Measurements from ENCODE around the gene WDR49. TPM values are rescaled to one million over a fixed set of nuclear protein-coding genes. Genes with fewer than 3 reads are reported as not detected.

WDR49 gene
- total RNA-seq, 1 experiment from 2014 or later = 1.3 TPM

- H3K9ac ChIP-seq (ENCODE audit: extremely low read depth, insufficient read length, low read length) = no peak overlapping the region
- H3K18ac ChIP-seq (ENCODE audit: insufficient read length, low read depth, low read length) = peak overlapping the region; percentile 80
- Mint-ChIP-seq H3K36me3 (ENCODE audit: insufficient read depth in 1 of 3, low read depth in 3 of 3) (peaks cover 0 to 13% (median 3%) of the 10 kb centered on the region in 3 experiments; a peak in 4 of 7 replicates), H3K4me1 (peaks cover 38 to 46% of the 10 kb centered on the region in 2 experiments), H3K27ac (peak overlapping the region; percentile 95 to 100 (median 97)), H3K4me3 (peak overlapping the region in 1 of 2 experiments; percentile 33; a peak in 1 of 5 replicates), H3K27me3 (ENCODE audit: low read depth) (no peaks in the 10 kb centered on the region), H3K9me3 (no peaks in the 10 kb centered on the region; a peak in 1 of 5 replicates)
- peak overlapping the region; percentile 3 for H2BK5ac ChIP-seq (ENCODE audit: insufficient read length, low read length)
- H4K20me1 ChIP-seq (ENCODE audit: control insufficient read depth, insufficient read depth, insufficient read length) = no peaks in the 10 kb centered on the region
- no peak overlapping the region for H4K5ac ChIP-seq (ENCODE audit: insufficient read length, low read depth, low read length)
- H3K23ac ChIP-seq (ENCODE audit: insufficient read length, low read depth, low read length) = no peak overlapping the region
- H3K4me2 ChIP-seq (ENCODE audit: insufficient read depth, insufficient read length, low read length) = no peak overlapping the region
- TF ChIP-seq CTCF (conservative IDR thresholded peaks at IDR 0.05) = no peak
- no peak overlapping the region for H2AFZ ChIP-seq (ENCODE audit: low read length)
- H2AK5ac ChIP-seq (ENCODE audit: insufficient read length, low read length) = no peak overlapping the region
- H3K23me2 ChIP-seq (ENCODE audit: insufficient read length, low read depth, low read length, poor library complexity, severe bottlenecking) = no peaks in the 10 kb centered on the region
- no peak overlapping the region for H2BK15ac ChIP-seq (ENCODE audit: low read depth, low read length)
- H3K79me1 ChIP-seq (ENCODE audit: insufficient read depth, low read depth, low read length, poor library complexity, severe bottlenecking) = no peaks in the 10 kb centered on the region
- H3K79me2 ChIP-seq (ENCODE audit: insufficient read depth, low read length) = no peaks in the 10 kb centered on the region
- no peaks in the 10 kb centered on the region for H3K27me3 ChIP-seq (ENCODE audit: insufficient read depth, low read length)
- H3K14ac ChIP-seq (ENCODE audit: insufficient read depth, low read length) = peak overlapping the region; percentile 14; the same call in 1 of the 2 replicates
- H2BK120ac ChIP-seq (ENCODE audit: low read depth, low read length, poor library complexity, severe bottlenecking) = peak overlapping the region; percentile 84
- no peak overlapping the region for H4K8ac ChIP-seq (replicated peaks; ENCODE audit: insufficient read length, low read depth, low read length)
- no peak overlapping the region for H3K56ac ChIP-seq (ENCODE audit: insufficient read length, low read depth, low read length)
- H2BK20ac ChIP-seq (ENCODE audit: low read depth, low read length, poor library complexity, severe bottlenecking) = peak overlapping the region; percentile 92
- H3K4ac ChIP-seq (ENCODE audit: low read depth, low read length) = peak overlapping the region; percentile 74; the same call in 1 of the 2 replicates
- H3K9me3 ChIP-seq (ENCODE audit: control insufficient read depth, low read depth, low read length) = no peaks in the 10 kb centered on the region
- WGBS (ENCODE audit: extremely low coverage, insufficient read length, low lambda C conversion rate) = no CpG with 5 or more reads among the region's 1 CpG
- H4K91ac ChIP-seq (ENCODE audit: insufficient read length, low read depth, low read length) = no peak overlapping the region
- no peak for DNase-seq
- peak overlapping the region; percentile 71 for H3T11ph ChIP-seq (ENCODE audit: low read length)
- peaks cover 5% of the 10 kb centered on the region; the same call in 1 of the 2 replicates for H3K4me1 ChIP-seq (ENCODE audit: insufficient read depth, low read length)
- H3K27ac ChIP-seq (ENCODE audit: insufficient read length, low read depth, low read length) = peak overlapping the region; percentile 87
- peak overlapping the region; percentile 29 for H2BK12ac ChIP-seq (ENCODE audit: insufficient read length, low read depth, low read length)
Observed at GRCh38 chr3:167653155-167653554, 587 bp downstream of the WDR49 start.

All from H9 (cell line).